NOMO-1 treated with DMSO at 0.1 percent for 48 hours (cell line): Measurements from ENCODE around the gene AGPS.
A peak's percentile ranks its signal among the peaks of the same experiment; 100 is the strongest.
"Not testable (repeated sequence)": the region's sequence is repeated elsewhere in the genome, so short reads cannot be mapped to it uniquely, and the experiment has no call there.

Experiments
- DNase-seq: peaks from one replicate; lab custom pipeline; 2025; ENCODE audit not compliant: unreplicated experiment; lab: John Stamatoyannopoulos, UW

Gene AGPS

DNA sequence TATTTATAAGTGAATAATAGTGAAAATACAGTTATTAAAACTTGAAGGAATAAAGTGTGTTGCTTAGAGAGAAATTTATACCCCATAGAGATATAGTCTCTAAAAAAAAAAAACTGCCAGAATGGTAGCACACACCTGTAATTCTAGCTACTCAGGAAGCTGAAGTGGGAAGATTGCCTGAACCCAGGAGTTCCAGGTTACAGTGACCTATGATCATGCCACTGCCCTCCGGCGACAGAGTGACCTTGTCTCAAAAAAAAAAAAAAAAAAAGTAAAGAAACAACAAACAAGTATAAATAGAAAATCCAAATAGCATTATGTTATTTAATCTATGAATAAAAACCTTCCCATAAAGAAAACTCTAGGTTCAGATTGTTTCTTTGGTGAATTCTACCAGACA lies 7.4 kb upstream of the AGPS start:
- no peak for DNase-seq

- DNase-seq = no peak
Observed at GRCh38 chr2:177391822-177392372, 676 bp upstream of the AGPS start.

DNA sequence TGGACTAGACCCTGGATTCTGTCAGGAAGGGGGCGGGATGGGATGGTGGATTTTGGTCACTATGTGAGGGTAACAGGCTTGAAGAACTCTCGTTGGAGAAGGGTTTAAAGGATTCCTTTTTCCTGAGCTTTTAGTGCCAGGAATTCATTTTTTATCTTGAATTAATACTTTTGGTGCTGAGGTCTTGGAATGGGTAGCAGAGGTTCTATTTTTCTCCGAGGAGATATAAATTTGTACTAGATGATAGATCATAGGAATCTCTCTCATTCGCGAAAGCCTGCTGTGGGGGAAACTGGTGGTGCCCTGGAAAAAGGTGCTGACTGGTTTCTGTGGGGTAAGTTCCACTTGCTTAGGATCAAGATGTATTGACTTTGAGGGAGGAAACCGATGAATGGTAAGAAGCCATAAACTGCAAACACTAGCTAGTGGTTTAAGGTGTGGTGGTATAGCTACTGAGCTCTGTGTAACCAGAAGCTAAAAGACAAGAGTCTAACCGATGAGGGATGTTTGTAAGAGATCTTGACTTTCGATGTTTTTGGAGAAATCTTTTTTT lies 706 bp downstream of the AGPS start:
- no peak for DNase-seq

GRCh38 chr2:177393824-177394593 lies 1.4 kb downstream of the AGPS start:
- no peak for DNase-seq

GRCh38 chr2:177394594-177394973 lies 2.0 kb downstream of the AGPS start:
- DNase-seq = peak; percentile 15

- DNase-seq = peak; percentile 31
Observed at GRCh38 chr2:177395351-177396065, 2.9 kb downstream of the AGPS start.

DNA sequence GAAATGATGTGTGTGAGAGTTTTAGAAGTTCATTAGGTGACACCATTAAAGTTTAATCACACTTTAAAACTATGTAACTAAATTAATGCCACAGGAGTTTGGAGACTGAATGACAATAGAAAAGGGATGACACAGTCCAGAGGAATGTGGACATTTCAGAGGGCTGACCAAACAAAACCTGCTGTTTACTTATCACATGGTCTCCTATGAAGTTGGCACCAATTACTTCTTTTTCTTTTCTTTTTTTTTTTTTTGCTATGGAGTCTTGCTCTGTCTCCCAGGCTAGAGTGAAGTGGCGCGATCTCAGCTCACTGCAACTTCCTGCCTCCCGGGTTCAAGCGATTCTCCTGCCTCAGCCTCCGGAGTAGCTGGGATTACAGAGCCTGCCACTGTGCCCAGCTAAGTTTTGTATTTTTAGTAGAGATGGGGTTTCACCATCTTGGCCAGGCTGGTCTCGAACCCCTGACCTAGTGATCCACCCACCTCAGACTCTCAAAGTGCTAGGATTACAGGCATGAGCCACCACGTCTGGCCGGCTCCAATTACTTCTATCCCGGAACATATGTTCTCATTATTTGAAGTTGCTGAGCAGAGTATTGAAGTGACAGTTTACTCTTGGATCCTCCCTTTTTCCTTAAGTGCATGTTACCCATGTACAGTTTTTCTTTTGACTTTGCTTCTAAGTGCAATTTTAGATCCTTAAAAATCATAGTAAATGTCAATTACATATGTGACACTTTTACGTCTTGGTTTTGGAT lies 4.3 kb downstream of the AGPS start:
- no peak for DNase-seq

GRCh38 chr2:177397481-177398289 lies 5.1 kb downstream of the AGPS start:
- DNase-seq = peak; percentile 79

- DNase-seq = peak; percentile 23
Observed at GRCh38 chr2:177398290-177398683, 5.7 kb downstream of the AGPS start.

DNA sequence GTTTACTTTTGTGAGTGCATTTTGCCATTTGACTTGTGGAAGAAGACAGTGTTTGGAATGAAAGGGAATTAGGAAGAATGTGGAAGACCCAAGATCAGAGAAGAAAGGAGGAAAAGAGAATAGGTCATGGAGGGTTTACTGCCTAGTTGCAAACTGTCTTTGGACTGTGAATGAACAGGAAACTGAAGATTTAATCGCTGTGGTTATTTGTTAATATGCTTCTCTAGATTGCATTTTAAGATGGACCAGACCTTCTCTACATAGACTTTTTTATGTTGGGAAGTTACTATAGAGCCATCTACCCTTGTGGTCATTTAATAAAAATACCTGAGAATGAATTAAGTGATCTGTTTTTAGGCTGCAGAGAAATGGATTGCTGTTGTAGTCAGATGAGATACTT lies 6.2 kb downstream of the AGPS start:
- DNase-seq = no peak

DNA sequence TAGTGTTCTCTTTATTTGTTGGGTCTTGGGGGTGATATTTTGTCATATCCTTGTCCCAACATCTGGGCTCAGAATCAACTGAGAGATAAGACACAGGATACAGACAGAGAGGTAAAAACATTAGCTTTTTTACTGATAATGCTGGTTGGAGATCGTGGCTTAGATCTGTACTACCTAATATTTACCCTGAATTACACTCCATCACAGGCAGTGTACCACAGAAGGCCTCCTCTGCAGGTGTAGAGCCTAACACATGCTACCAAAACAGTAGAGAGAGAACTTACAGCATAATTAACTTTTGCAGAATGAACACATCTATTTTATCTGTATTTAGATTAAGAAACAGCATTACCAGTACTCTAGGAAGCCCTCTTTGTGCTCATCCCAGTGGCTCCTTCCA lies 6.8 kb downstream of the AGPS start:
- no peak for DNase-seq

DNA sequence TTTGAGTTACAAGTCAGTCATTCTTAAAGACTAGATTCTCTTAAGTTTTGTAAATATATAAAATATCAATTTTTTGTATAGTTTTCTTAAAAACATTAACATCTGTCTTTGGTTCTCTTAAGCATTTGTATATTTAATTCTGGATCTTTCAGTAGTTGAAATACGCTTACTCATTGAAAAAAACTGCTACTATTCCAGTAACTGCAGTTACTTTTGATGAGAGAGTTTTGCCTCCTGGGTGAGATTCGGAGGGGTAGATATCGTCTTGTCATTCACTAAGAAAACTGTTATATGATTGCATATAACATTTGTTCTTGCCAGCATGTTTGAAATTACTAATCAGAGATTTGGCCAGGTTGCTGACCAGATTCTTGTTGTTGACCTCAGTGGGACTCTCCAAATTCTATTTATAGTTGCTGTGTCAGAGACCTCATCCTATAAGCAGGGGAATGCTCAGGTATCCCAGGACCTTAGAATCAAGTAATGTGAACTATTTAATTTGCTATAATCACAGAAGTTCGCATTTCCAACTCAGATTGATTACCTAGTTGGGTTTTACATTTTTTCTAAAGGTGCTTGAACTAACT lies 7.9 kb downstream of the AGPS start:
- no peak for DNase-seq

DNA sequence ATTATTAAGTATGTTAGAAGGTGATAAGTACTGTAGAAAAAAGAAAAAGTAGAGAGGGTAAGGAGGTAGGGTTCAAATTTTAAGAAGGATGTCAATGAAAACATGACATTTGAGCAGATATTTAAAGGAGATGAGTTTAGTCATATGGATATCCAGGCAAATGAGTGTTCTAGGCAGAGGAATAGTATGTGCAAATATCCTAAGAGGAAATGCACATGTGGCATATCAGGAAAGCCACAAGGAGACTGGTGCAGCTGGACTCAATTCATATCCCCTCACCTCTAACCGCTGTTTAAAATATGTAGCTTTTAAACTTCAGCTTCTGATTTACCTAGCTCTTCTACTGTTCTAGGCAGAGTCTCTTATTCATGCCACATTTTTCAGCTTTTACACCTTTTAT lies 9.5 kb downstream of the AGPS start:
- no peak for DNase-seq

- DNase-seq = no peak
Observed at GRCh38 chr2:177403838-177404237, 11.3 kb downstream of the AGPS start.

GRCh38 chr2:177404243-177404642 lies 11.7 kb downstream of the AGPS start:
- no peak for DNase-seq

GRCh38 chr2:177405029-177405692 lies 12.6 kb downstream of the AGPS start:
- no peak for DNase-seq

DNA sequence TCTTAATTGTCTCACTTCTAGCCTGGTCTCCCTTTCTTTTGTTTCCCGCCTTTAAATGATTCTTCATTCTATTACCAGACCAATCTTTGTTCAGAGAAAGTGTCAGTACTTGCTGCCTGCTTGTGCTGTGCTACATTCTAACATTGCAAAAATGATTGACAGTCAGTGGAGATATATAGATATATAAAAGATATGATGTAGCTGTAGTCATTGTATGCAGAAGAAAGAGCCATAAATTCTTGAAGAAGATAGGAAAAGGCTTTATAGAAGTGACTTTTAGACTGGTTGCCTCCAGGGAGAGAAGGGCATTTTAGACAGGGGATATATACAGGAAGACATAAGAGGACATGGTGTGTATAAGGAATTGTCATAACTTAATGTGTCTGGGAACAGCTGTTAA lies 13.6 kb downstream of the AGPS start:
- DNase-seq = no peak

DNA sequence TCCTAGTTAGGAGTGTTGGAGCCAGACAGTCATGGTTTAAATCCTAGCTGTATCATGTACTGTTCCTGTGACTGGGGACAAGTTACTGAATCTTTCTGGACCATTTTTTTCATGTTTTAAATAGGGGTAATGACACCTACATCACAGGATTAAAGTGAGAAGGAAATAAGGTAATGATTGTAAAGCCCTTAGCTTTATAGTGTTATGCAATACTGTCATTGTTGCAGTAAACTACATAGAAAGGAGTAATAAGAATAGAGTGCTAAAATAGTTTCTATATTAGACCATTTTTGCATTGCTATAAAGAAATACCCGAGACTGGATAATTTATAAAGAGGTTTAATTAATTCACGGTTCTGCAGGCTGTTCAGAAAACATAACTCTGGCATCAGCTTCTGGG lies 14.5 kb downstream of the AGPS start:
- DNase-seq = no peak

DNA sequence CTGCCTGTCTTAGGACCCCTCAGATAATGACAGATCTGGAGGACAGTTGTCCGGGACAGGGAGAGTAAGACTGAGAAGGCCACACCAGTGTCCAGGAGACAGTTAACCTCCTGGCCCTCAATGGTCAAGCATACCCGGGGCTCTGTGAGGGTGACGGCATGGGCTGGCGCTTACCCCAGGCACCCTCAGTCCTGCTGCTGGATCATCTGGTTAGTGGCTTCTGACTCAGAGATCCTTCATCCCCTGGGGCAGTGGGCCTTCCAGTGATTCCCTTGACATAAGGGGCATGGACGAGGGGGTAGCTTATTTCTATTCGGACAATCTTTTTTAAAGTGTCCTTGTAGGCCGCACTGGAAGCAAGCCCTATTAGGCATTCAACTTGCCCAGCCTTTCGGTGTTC lies 18.1 kb downstream of the AGPS start:
- DNase-seq = not testable (repeated sequence)

DNA sequence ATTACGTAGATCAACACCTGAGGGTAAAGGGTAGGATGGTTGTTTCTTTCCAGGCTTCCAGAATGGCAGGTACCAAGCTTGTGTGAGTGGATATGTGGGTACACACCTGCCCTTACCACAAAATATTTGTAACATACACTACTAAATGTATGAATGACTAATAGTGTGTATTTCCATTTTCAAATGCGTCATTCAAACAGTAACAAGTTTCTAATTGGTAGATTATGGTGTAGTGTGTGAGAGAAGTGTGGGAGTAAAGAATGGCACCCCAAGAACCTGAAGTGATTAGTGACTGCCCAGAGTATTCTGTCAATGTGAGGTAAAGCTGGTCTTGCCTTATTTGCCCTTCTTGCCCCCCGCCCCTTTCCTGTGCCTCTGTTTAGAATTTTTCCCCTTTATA lies 21.1 kb downstream of the AGPS start:
- DNase-seq = no peak
